Osteoblast (primary cell): Measurements from ENCODE around the gene COPG1. TPM values are rescaled to one million over a fixed set of nuclear protein-coding genes. Genes with fewer than 3 reads are reported as not detected.

Experiments used
- DNase-seq: peaks from one replicate; pipeline ENCODE4 v3.0.0; 2011; ENCODE audit warnings: low spot score, mixed read lengths; ENCODE audit not compliant: insufficient read length; ENCODE audit errors: missing footprints
- H2AFZ ChIP-seq: 2 replicates; pipeline ENCODE4 v1.6.0; 2011; ENCODE audit warnings: mild to moderate bottlenecking, low read length
- H3K27ac ChIP-seq: 2 replicates; pipeline ENCODE4 v1.5.1; 2011; ENCODE audit warnings: mild to moderate bottlenecking, low read depth, low read length, moderate library complexity
- H3K27me3 ChIP-seq: 2 replicates; pipeline ENCODE4 v1.6.0; 2012; ENCODE audit warnings: mild to moderate bottlenecking, control low read depth, inconsistent platforms, low read length, moderate library complexity; ENCODE audit not compliant: insufficient read depth
- H3K36me3 ChIP-seq: 2 replicates; pipeline ENCODE4 v1.5.1; 2011; ENCODE audit warnings: mild to moderate bottlenecking, low read length, control low read depth, moderate library complexity; ENCODE audit not compliant: insufficient read depth
- H3K4me1 ChIP-seq: 2 replicates; pipeline ENCODE4 v1.5.1; 2011; ENCODE audit warnings: mild to moderate bottlenecking, low read length, control low read depth, moderate library complexity; ENCODE audit not compliant: insufficient read depth
- H3K4me2 ChIP-seq: 2 replicates; pipeline ENCODE4 v1.6.0; 2011; ENCODE audit warnings: mild to moderate bottlenecking, low read length; ENCODE audit not compliant: insufficient read depth
- H3K4me3 ChIP-seq: fragments of 200-600 bp; sonication (generic); 3 replicates; pipeline ENCODE4 v1.5.1; 2012; ENCODE audit warnings: mild to moderate bottlenecking, low read length, inconsistent platforms; ENCODE audit not compliant: insufficient read depth
- H3K79me2 ChIP-seq: 2 replicates; pipeline ENCODE4 v1.6.0; 2012; ENCODE audit warnings: mild to moderate bottlenecking, low read length, control low read depth, inconsistent platforms; ENCODE audit not compliant: insufficient read depth
- H3K9me3 ChIP-seq: 2 replicates; pipeline ENCODE4 v1.5.1; 2011; ENCODE audit warnings: low read depth, low read length, control low read depth
- H4K20me1 ChIP-seq: 2 replicates; pipeline ENCODE4 v1.6.0; 2012; ENCODE audit warnings: mild to moderate bottlenecking, low read length, control low read depth; ENCODE audit not compliant: insufficient read depth
- total RNA-seq: library from RNA; depleted of rRNA; stranded (reverse); fragments of >200 nt; gene quantifications from 2 replicates; pipeline ENCODE4 v1.2.3, GENCODE V29; 2012
- TF ChIP-seq, protein P1 (sequence below): IDR thresholded peaks from 2 replicates; pipeline ENCODE4 v1.5.1; 2011; ENCODE audit warnings: mild to moderate bottlenecking, low read depth, low read length, moderate library complexity; ENCODE audit errors: extremely low read depth

Gene COPG1
- total RNA-seq, 1 donor, result 297 TPM

DNA sequence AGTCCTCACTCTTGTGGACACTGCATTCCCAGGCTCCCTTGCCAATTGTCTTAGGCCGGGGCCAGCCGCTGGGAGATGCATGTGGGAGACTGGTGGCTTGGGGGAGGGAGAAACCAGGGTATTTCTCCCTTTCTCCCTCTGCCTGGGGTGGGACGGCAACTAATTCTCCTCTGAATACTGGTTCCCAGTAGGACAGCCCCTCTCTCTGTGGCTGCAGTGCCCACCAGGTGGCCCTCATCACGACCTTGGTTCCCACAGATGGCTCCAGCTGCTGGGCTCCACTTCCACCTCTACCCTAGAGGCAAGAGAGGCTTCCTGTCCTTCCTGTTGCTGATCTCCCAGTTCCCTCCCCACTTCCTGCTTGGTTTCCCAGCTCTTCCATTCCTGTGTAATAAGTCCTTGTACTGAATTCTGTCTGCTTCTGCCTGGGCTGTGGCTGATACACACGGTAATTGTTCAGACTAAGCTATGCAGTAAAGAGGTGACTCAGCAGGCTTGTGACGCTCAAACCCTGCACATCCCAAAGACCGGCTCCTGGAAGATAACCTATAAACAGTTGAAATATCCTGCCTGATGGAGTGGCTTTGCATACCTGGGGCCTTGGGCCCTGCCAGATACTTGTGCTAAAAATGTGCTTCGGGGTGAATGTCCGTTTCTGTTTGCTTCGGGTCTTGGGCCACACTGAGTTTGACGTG is 20.4 kb upstream of the COPG1 start:
- Histone ChIP-seq H3K4me1 (peaks cover 47% of the 10 kb centered on the region), H4K20me1 (no peaks in the 10 kb centered on the region), H3K4me2 (peak overlapping the region; percentile 42)

DNA sequence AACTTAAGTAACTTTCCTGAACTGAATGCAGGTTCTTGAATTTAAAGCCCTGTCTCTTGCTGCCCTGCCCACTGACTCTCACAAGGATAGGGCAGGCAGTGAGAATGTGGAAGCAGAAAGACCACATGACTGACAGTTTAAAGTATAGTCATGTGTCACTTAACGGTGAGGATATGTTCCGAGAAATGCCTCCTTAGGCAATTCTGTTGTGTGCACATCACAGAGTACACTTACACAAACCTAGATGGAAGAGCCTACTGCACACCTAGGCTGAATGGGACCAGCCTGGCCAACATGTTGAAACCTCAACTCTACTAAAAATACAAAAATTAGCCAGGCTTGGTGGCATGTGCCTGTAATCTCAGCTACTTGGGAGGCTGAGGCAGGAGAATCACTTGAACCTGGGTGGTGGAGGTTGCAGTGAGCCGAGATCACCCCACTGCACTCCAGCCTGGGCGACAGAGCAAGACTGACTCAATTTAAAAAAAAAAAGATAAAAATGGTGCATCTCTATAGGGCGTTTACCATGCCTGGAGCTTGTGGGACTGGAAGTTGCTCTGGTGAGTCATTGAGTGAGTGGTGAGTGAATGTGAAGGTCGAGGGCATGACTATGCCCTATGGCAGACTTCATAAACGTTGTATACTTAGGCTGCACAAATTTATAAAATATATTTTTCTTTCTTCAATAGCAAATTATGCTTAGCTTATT is 18.9 kb upstream of the COPG1 start:
- Histone ChIP-seq H3K36me3 (no peaks in the 10 kb centered on the region), H4K20me1 (no peaks in the 10 kb centered on the region), H3K4me1 (peaks cover 36% of the 10 kb centered on the region), H3K27me3 (no peaks in the 10 kb centered on the region), H3K79me2 (no peaks in the 10 kb centered on the region), H2AFZ (no peak overlapping the region), H3K9me3 (no peaks in the 10 kb centered on the region), H3K27ac (peak overlapping the region; percentile 4), H3K4me2 (no peak overlapping the region), H3K4me3 (no peak overlapping the region)
- DNase-seq, result peak; percentile 93
- TF ChIP-seq, protein P1, sequence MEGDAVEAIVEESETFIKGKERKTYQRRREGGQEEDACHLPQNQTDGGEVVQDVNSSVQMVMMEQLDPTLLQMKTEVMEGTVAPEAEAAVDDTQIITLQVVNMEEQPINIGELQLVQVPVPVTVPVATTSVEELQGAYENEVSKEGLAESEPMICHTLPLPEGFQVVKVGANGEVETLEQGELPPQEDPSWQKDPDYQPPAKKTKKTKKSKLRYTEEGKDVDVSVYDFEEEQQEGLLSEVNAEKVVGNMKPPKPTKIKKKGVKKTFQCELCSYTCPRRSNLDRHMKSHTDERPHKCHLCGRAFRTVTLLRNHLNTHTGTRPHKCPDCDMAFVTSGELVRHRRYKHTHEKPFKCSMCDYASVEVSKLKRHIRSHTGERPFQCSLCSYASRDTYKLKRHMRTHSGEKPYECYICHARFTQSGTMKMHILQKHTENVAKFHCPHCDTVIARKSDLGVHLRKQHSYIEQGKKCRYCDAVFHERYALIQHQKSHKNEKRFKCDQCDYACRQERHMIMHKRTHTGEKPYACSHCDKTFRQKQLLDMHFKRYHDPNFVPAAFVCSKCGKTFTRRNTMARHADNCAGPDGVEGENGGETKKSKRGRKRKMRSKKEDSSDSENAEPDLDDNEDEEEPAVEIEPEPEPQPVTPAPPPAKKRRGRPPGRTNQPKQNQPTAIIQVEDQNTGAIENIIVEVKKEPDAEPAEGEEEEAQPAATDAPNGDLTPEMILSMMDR, result no peak

More for the DNA sequence above, 20.4 kb upstream of the COPG1 start:
- Histone ChIP-seq H2AFZ (peak overlapping the region; percentile 90), H3K4me3 (no peak overlapping the region), H3K9me3 (no peaks in the 10 kb centered on the region), H3K36me3 (no peaks in the 10 kb centered on the region), H3K27ac (peak overlapping the region; percentile 84), H3K27me3 (no peaks in the 10 kb centered on the region), H3K79me2 (no peaks in the 10 kb centered on the region)
- TF ChIP-seq, protein P1, result no peak
- DNase-seq, result peak; percentile 78

DNA sequence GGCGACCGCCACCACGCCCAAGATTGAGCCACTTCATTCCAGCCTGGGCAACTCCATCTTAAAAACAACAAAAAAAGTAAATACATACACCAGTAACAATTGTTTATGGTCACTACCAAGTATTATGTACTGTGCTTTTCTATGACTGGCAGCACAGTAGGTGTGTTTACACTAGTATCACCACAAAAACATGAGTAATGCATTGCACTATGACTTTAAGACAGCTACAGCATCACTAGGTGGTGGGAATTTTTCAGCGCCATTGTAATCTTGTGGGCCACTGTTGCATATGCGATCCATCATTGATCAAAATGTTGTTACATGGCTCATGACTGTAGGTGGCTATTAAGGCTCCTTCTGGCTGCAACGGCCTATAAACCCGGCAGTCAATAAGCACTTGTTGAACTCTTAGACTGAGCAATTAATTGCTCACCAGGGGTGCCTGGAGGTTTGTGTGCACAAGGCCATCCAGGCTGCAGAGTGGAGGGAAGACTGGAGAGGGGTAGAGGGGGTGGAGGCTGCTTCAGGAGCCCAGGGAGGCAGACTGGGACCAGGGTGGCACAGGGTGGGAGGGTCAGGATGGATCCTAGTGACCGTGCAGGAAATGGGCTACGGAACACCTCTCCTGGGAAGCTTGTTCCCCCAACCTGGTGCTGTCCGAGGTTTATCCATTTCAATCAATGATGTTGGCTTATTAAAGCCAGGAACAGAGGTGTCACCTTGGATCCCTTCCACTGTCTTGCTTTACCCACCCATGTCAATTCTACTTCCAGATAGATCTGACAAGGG is 17.9 kb upstream of the COPG1 start:
- peak; percentile 52 for DNase-seq
- no peaks in the 10 kb centered on the region for H3K27me3 ChIP-seq
- TF ChIP-seq, protein P1, result no peak
- H4K20me1 ChIP-seq, result no peaks in the 10 kb centered on the region
- peaks cover 27% of the 10 kb centered on the region for H3K4me1 ChIP-seq
- no peak overlapping the region for H3K4me3 ChIP-seq
- H3K27ac ChIP-seq, result peak overlapping the region; percentile 30
- H3K4me2 ChIP-seq, result no peak overlapping the region
- H2AFZ ChIP-seq, result no peak overlapping the region
- H3K9me3 ChIP-seq, result no peaks in the 10 kb centered on the region
- no peaks in the 10 kb centered on the region for H3K36me3 ChIP-seq
- no peaks in the 10 kb centered on the region for H3K79me2 ChIP-seq

DNA sequence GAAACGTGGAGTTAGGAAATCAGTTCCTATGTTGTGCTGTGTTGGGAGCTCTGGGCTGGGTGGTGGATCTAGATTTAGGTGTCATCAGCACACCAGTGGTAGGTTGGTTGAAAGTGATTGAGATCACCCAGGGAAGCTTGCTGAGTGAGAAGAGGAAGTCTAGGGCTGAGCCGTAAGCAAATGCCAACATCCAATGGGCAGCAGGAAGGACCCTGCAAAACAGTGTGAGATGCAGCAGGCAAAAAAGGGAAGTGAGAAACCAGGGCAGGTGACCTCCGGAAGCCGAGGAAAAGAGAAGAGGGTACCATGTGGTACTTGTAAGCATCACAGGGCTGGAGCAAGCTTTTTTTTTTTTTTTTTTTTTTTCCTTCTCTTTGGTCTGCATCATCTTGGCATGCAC is 15.9 kb upstream of the COPG1 start:
- Histone ChIP-seq H3K4me2 (no peak overlapping the region), H3K27ac (no peak overlapping the region), H4K20me1 (no peaks in the 10 kb centered on the region), H3K4me1 (peaks cover 23% of the 10 kb centered on the region), H3K27me3 (no peaks in the 10 kb centered on the region), H3K36me3 (no peaks in the 10 kb centered on the region), H3K4me3 (no peak overlapping the region), H2AFZ (no peak overlapping the region), H3K79me2 (no peaks in the 10 kb centered on the region), H3K9me3 (no peaks in the 10 kb centered on the region)
- TF ChIP-seq, protein P1, result no peak
- no peak for DNase-seq
